Measurements from ENCODE around the gene RXRG.
"Not testable (repeated sequence)": the region's sequence is repeated elsewhere in the genome, so short reads cannot be mapped to it uniquely, and the experiment has no call there.

Gene RXRG

GRCh38 chr1:165444897-165445370 lies at the start of gene RXRG:
TSS of gene RXRG (minus strand) at chr1:165445126. CDS start at chr1:165444893, 233 bp downstream.
- DNase-seq = no peak

GRCh38 chr1:165492845-165493373 lies 48.0 kb upstream of the RXRG start:
- DNase-seq = no peak

GRCh38 chr1:165490175-165490574 lies 45.2 kb upstream of the RXRG start:
- no peak for DNase-seq

- DNase-seq = no peak
Measured at GRCh38 chr1:165487921-165488320, 43.0 kb upstream of the RXRG start.

- no peak for DNase-seq
Measured at GRCh38 chr1:165486663-165487062, 41.7 kb upstream of the RXRG start.

GRCh38 chr1:165485716-165486115 lies 40.8 kb upstream of the RXRG start:
- DNase-seq = no peak

- DNase-seq = no peak
Measured at GRCh38 chr1:165484532-165484931, 39.6 kb upstream of the RXRG start.

- DNase-seq = no peak
Measured at GRCh38 chr1:165483412-165483811, 38.5 kb upstream of the RXRG start.

GRCh38 chr1:165481820-165482532 lies 37.0 kb upstream of the RXRG start:
- DNase-seq = no peak

GRCh38 chr1:165476776-165477175 lies 31.9 kb upstream of the RXRG start:
- DNase-seq = no peak

- DNase-seq = no peak
Measured at GRCh38 chr1:165474196-165474595, 29.3 kb upstream of the RXRG start.

GRCh38 chr1:165473081-165473480 lies 28.2 kb upstream of the RXRG start:
- DNase-seq = no peak

GRCh38 chr1:165468726-165469249 lies 23.9 kb upstream of the RXRG start:
- DNase-seq = no peak

- no peak for DNase-seq
Measured at GRCh38 chr1:165468253-165468652, 23.3 kb upstream of the RXRG start.

GRCh38 chr1:165467706-165468105 lies 22.8 kb upstream of the RXRG start:
- no peak for DNase-seq

- no peak for DNase-seq
Measured at GRCh38 chr1:165463978-165464377, 19.1 kb upstream of the RXRG start.

- not testable (repeated sequence) for DNase-seq
Measured at GRCh38 chr1:165459683-165460082, 14.8 kb upstream of the RXRG start.

- DNase-seq = no peak
Measured at GRCh38 chr1:165456861-165457260, 11.9 kb upstream of the RXRG start.

- no peak for DNase-seq
Measured at GRCh38 chr1:165456114-165456513, 11.2 kb upstream of the RXRG start.

- DNase-seq = no peak
Measured at GRCh38 chr1:165455111-165455510, 10.2 kb upstream of the RXRG start.

- no peak for DNase-seq
Measured at GRCh38 chr1:165454091-165454610, 9.2 kb upstream of the RXRG start.

- no peak for DNase-seq
Measured at GRCh38 chr1:165452336-165453130, 7.6 kb upstream of the RXRG start.

GRCh38 chr1:165451691-165452090 lies 6.8 kb upstream of the RXRG start:
- DNase-seq = no peak

Measured in activated gamma-delta T cell treated with Interleukin-2 at 50 U/mL for 16 hours (primary cell).